ENCODE data around the gene GABRG1.

GRCh38 chr4:46016306-46016705, 107.5 kb downstream of the GABRG1 start:
- no peak for TF ChIP-seq EP300 (IDR thresholded peaks at IDR 0.05)
- TF ChIP-seq CTCF (IDR thresholded peaks at IDR 0.05) = no peak
- TF ChIP-seq POLR2A (IDR thresholded peaks at IDR 0.05; ENCODE audit: low read depth) = no peak
- TF ChIP-seq POLR2AphosphoS5 (IDR thresholded peaks at IDR 0.05) = no peak

Data from esophagus muscularis mucosa (tissue), 4 donors.